ENCODE results near the gene AP1M1.

Gene AP1M1

GRCh38 chr19:16208847-16209665, 11.3 kb downstream of the AP1M1 start:
- Histone ChIP-seq H3K4me1 (ENCODE audit: low read depth, poor library complexity, severe bottlenecking) (peaks cover 12% of the 10 kb centered on the region), H4K20me1 (ENCODE audit: insufficient read depth) (no peaks in the 10 kb centered on the region), H3K36me3 (ENCODE audit: insufficient read depth) (no peaks in the 10 kb centered on the region), H3K4me3 (IDR thresholded peaks at IDR 0.05; ENCODE audit: insufficient read depth, low read depth, low read length) (no peak overlapping the region), H3K9ac (no peak overlapping the region), H3K27me3 (ENCODE audit: insufficient read depth, low read depth) (no peaks in the 10 kb centered on the region), H2AFZ (ENCODE audit: low read depth) (no peak overlapping the region), H3K27ac (no peak overlapping the region), H3K79me2 (ENCODE audit: insufficient read depth, low read depth) (no peaks in the 10 kb centered on the region), H3K4me2 (no peak overlapping the region)
- TF ChIP-seq, protein P1, sequence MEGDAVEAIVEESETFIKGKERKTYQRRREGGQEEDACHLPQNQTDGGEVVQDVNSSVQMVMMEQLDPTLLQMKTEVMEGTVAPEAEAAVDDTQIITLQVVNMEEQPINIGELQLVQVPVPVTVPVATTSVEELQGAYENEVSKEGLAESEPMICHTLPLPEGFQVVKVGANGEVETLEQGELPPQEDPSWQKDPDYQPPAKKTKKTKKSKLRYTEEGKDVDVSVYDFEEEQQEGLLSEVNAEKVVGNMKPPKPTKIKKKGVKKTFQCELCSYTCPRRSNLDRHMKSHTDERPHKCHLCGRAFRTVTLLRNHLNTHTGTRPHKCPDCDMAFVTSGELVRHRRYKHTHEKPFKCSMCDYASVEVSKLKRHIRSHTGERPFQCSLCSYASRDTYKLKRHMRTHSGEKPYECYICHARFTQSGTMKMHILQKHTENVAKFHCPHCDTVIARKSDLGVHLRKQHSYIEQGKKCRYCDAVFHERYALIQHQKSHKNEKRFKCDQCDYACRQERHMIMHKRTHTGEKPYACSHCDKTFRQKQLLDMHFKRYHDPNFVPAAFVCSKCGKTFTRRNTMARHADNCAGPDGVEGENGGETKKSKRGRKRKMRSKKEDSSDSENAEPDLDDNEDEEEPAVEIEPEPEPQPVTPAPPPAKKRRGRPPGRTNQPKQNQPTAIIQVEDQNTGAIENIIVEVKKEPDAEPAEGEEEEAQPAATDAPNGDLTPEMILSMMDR (conservative IDR thresholded peaks at IDR 0.05; ENCODE audit: low read depth, low read length) = no peak

GRCh38 chr19:16210168-16210567, 12.5 kb downstream of the AP1M1 start:
- H2AFZ ChIP-seq (ENCODE audit: low read depth) = no peak overlapping the region
- H3K4me1 ChIP-seq (ENCODE audit: low read depth, poor library complexity, severe bottlenecking) = peaks cover 12% of the 10 kb centered on the region
- no peak overlapping the region for H3K4me3 ChIP-seq (IDR thresholded peaks at IDR 0.05; ENCODE audit: insufficient read depth, low read depth, low read length)
- H3K4me2 ChIP-seq = no peak overlapping the region
- TF ChIP-seq, protein P1 (conservative IDR thresholded peaks at IDR 0.05; ENCODE audit: low read depth, low read length) = no peak
- H3K9ac ChIP-seq = no peak overlapping the region
- H3K36me3 ChIP-seq (ENCODE audit: insufficient read depth) = no peaks in the 10 kb centered on the region
- H3K79me2 ChIP-seq (ENCODE audit: insufficient read depth, low read depth) = no peaks in the 10 kb centered on the region
- H3K27ac ChIP-seq = no peak overlapping the region
- no peaks in the 10 kb centered on the region for H4K20me1 ChIP-seq (ENCODE audit: insufficient read depth)
- no peaks in the 10 kb centered on the region for H3K27me3 ChIP-seq (ENCODE audit: insufficient read depth, low read depth)

DNA sequence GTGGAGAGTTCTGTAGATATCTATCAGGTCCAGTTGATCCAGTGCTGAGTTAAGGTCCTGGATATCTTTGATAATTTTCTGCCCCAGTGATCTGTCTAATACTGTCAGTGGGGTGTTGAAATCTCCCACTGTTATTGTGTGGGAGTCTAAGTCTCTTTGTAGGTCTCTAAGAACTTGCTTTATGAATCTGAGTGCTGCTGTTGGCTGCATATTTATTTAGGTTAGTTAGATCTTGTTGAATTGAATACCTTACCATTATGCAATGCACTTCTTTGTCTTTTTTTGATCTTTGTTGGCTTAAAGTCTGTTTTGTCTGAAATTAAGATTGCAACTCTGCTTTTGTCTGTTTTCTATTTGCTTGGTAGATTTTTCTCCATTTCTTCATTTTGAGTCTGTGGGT, 15.4 kb downstream of the AP1M1 start:
- H3K9ac ChIP-seq = no peak overlapping the region
- TF ChIP-seq, protein P1 (conservative IDR thresholded peaks at IDR 0.05; ENCODE audit: low read depth, low read length) = no peak
- H3K4me3 ChIP-seq (IDR thresholded peaks at IDR 0.05; ENCODE audit: insufficient read depth, low read depth, low read length) = no peak overlapping the region
- no peak overlapping the region for H2AFZ ChIP-seq (ENCODE audit: low read depth)
- no peaks in the 10 kb centered on the region for H3K27me3 ChIP-seq (ENCODE audit: insufficient read depth, low read depth)
- no peak overlapping the region for H3K27ac ChIP-seq
- no peaks in the 10 kb centered on the region for H4K20me1 ChIP-seq (ENCODE audit: insufficient read depth)
- no peaks in the 10 kb centered on the region for H3K36me3 ChIP-seq (ENCODE audit: insufficient read depth)
- H3K4me1 ChIP-seq (ENCODE audit: low read depth, poor library complexity, severe bottlenecking) = peaks cover 12% of the 10 kb centered on the region
- no peaks in the 10 kb centered on the region for H3K79me2 ChIP-seq (ENCODE audit: insufficient read depth, low read depth)
- H3K4me2 ChIP-seq = no peak overlapping the region

GRCh38 chr19:16216744-16217670, 19.3 kb downstream of the AP1M1 start:
- Histone ChIP-seq H4K20me1 (ENCODE audit: insufficient read depth) (no peaks in the 10 kb centered on the region), H3K79me2 (ENCODE audit: insufficient read depth, low read depth) (no peaks in the 10 kb centered on the region), H3K27me3 (ENCODE audit: insufficient read depth, low read depth) (no peaks in the 10 kb centered on the region), H3K36me3 (ENCODE audit: insufficient read depth) (no peaks in the 10 kb centered on the region; the same call in 1 of the 2 replicates), H3K4me1 (ENCODE audit: low read depth, poor library complexity, severe bottlenecking) (peaks cover 11% of the 10 kb centered on the region), H3K27ac (no peak overlapping the region), H3K4me2 (no peak overlapping the region), H2AFZ (ENCODE audit: low read depth) (no peak overlapping the region), H3K4me3 (IDR thresholded peaks at IDR 0.05; ENCODE audit: insufficient read depth, low read depth, low read length) (no peak overlapping the region), H3K9ac (no peak overlapping the region)
- TF ChIP-seq, protein P1 (conservative IDR thresholded peaks at IDR 0.05; ENCODE audit: low read depth, low read length) = no peak

Measured in KMS-11 (cell line).